ENCODE data around the gene NBEA.

GRCh38 chr13:35631666-35632065 is 689.6 kb downstream of the NBEA start:
- TF ChIP-seq POLR2A (IDR thresholded peaks at IDR 0.05; ENCODE audit: low read length) (no peak), JUNB (IDR thresholded peaks at IDR 0.05) (no peak), KDM1A (IDR thresholded peaks at IDR 0.05; ENCODE audit: low read depth) (no peak), MAFK (IDR thresholded peaks at IDR 0.05; ENCODE audit: partially characterized antibody) (no peak), CTCF (IDR thresholded peaks at IDR 0.05) (no peak), GATA3 (IDR thresholded peaks at IDR 0.05; ENCODE audit: borderline replicate concordance) (no peak), FOSL2 (IDR thresholded peaks at IDR 0.05) (no peak), FOSL2 (CRISPR knock-in tag; IDR thresholded peaks at IDR 0.05) (no peak)
- TF ChIP-seq, protein P1, sequence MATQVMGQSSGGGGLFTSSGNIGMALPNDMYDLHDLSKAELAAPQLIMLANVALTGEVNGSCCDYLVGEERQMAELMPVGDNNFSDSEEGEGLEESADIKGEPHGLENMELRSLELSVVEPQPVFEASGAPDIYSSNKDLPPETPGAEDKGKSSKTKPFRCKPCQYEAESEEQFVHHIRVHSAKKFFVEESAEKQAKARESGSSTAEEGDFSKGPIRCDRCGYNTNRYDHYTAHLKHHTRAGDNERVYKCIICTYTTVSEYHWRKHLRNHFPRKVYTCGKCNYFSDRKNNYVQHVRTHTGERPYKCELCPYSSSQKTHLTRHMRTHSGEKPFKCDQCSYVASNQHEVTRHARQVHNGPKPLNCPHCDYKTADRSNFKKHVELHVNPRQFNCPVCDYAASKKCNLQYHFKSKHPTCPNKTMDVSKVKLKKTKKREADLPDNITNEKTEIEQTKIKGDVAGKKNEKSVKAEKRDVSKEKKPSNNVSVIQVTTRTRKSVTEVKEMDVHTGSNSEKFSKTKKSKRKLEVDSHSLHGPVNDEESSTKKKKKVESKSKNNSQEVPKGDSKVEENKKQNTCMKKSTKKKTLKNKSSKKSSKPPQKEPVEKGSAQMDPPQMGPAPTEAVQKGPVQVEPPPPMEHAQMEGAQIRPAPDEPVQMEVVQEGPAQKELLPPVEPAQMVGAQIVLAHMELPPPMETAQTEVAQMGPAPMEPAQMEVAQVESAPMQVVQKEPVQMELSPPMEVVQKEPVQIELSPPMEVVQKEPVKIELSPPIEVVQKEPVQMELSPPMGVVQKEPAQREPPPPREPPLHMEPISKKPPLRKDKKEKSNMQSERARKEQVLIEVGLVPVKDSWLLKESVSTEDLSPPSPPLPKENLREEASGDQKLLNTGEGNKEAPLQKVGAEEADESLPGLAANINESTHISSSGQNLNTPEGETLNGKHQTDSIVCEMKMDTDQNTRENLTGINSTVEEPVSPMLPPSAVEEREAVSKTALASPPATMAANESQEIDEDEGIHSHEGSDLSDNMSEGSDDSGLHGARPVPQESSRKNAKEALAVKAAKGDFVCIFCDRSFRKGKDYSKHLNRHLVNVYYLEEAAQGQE (IDR thresholded peaks at IDR 0.05), result no peak

All from A549 (cell line).